Stimulated activated CD4-positive, alpha-beta T cell treated with anti-CD3 and anti-CD28 coated beads, Interleukin-2, amount 100 ng/mL, for 4 hours (primary cell): ENCODE results near the gene EIF1AY.
"Not testable (repeated sequence)": the region's sequence is repeated elsewhere in the genome, so short reads cannot be mapped to it uniquely, and the experiment has no call there.

ENCODE experiments used
- DNase-seq: peaks from one replicate; pipeline ENCODE4 v3.0.0-alpha.2; 2020; ENCODE audit warnings: low read depth

EIF1AY gene, protein sequence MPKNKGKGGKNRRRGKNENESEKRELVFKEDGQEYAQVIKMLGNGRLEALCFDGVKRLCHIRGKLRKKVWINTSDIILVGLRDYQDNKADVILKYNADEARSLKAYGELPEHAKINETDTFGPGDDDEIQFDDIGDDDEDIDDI

DNA sequence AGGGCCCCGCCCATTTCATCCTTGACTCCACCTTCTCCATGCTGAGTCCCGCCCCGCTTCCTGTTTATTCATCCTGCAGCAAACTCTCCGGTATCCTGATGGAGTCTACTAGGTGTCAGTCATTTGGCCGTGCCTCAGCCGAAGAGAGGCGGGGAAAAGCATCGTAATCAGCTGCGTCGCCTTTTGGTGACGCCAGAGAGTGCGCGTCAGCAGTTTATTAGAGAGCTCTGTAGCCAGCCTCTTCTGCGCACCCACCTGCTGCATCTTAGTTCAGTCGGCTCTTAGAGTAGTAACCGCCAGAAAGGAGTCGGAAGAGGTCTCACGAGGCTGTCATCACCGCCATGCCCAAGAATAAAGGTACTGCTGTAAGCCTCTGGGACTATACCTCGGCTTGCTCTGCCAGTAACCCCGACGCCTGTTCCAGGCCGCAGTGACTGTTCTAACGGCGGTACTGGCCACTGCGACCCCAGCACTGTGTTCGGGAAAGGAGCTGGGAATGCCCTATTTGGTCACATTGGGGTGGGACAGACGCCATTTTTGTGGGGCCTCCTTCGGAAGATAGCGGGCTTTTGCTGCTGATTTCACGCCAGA, at the start of gene EIF1AY:
Gene EIF1AY (plus strand): TSS at position 246 of the 591 bp plus-strand sequence. CDS start 96 bp downstream, at position 342.
- DNase-seq: peak; percentile 81

DNA sequence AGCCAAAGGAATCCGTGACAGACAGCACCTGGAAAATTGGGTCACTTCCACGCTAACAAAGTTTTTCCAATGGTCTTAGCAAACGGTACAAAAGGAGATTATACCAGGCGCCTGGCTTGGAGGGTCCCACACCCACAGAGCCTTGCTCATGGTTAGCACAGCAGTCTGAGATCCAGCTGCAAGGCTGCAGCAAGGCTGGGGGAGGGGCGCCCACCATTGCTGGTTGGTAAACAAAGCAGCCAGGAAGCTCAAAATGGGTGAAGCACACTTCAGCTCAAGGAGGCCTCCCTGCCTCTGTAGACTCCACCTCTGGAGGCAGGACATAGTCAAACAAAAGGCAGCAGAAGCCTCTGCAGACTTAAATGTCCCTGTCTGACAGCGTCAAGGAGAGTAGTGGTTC, 47.1 kb upstream of the EIF1AY start:
- DNase-seq: no peak

DNA sequence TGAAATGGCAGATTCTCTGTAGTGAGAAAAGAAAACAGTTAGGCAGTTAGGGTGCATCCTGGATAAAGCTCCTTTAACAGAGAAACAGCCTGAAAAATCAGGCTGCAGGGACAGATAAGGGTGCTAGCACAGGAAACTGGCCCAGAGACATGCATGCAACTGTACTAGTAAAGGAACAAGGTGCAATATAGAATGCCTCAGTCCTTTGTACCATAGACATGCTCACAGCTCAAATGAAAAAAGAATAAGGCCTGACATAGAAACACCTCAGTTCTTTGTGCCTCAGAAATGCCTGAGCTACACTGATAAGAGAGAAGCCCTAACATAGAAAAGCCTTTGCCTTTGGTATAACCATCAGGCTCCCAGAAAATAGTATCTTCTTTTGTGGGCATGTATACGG, 37.4 kb upstream of the EIF1AY start:
- no peak for DNase-seq

DNA sequence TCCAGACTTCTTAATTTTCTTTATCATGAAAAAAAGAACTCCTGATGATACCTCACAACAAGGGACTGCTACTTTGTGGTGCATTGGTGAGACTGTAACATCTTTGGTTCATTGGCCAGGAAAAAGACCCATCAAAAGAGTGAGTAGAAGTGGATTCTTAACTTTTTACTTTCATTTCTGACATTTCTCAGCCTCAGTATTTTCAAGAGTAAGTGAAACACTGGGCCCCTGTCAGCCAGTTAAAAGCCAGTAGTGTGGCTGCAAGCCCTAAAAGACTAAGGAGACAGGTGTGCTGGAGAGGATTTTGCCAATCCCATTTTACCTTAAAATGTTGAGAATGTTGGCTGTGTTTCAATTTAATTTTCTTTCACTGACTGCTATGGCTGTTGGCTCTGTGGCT, 36.6 kb upstream of the EIF1AY start:
- no peak for DNase-seq

DNA sequence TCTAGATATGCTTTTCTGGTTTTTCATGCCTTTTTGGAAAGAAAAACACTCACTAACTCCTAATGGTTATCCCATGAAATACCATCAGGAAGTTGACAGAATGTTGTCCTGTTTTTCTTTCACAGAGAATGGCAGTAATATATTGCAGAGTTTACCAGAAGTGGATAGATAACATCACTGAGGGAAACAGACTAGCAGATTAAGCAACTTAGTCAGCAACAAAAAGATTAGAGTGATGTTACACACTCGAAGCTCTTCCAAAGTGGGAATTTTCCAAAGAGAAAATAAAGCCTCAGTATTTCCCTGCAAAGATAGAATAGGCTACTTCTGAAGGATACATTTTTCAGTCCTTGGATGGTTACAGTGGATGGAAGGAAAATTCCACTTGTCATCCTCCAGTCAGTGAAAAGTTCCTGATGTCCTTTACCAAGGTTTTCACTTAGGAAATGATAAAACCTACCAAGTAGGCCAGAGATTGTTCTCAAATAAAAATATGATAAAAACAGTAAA, 31.1 kb upstream of the EIF1AY start:
- DNase-seq: no peak

DNA sequence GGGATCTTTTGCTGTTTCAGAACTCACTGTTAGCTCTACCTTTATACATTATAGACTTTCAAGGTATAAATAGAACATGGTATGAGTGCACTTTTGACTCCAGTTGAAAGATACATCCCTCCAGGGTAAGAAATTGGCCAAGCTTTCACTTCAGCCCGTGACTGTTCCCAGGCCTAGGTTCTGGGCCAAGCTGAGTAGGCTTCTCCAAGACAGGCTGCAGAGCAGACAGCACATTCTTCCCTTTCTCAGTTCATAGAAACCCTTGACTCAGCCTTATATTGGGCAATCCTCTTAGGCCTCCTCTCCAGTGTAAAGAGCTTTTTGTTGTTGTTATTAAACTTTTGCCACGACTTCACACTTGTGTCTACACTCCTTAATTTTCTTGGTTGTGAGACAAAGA, 29.5 kb upstream of the EIF1AY start:
- DNase-seq: no peak

DNA sequence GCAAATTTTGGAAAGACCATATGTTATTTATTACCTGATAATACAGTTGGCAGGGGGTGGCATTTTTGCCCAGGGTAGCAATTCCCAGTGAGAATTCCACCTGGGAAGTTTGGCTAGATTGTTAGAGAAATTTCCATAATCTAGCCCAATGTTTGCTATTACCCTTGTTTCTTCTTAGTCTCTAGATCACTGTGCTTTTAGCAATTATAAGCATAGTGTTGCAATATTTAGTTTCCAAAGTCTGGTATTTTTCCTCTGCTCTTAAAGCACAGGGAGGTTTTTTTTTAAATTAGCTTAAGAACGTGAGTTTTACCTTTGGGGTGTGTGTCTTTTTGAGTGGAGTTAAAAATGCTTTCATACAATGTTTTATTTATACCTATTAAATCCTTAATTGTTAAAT, 26.3 kb upstream of the EIF1AY start:
- DNase-seq: no peak

DNA sequence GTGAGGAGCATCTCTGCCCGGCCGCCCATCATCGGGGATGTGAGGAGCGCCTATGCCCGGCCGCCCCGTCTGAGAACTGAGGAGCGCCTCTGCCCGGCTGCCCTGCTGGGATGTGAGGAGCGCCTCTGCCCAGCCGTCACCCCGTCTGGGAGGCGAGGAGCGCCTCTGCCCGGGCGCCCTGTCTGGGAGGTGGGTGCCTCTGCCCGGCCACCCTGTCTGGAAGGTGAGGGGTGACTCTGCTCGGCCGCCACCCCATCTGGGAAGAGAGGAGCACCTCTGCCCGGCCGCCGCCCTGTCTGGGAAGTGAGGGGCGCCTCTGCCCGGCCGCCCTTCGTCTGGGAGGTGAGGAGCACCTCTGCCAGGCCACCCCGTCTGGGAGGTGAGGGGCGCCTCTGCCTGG, 23.7 kb upstream of the EIF1AY start:
- DNase-seq: no peak

DNA sequence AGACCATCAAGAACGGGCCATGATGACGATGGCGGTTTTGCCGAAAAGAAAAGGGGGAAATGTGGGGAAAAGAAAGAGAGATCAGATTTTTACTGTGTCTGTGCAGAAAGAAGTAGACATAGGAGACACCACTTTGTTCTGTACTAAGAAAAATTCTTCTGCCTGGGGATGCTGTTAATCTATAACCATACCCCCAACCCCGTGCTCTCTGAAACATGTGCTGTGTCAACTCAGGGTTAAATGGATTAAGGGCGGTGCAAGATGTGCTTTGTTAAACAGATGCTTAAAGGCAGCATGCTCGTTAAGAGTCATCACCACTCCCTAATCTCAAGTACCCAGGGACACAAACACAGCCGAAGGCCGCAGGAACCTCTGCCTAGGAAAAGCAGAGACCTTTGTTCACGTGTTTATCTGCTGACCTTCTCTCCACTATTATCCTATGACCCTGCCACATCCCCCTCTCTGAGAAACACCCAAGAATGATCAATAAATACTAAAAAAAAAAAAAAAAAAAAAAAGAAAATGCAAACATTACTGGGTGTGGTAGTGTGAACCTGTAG, 22.7 kb upstream of the EIF1AY start:
- DNase-seq: not testable (repeated sequence)

DNA sequence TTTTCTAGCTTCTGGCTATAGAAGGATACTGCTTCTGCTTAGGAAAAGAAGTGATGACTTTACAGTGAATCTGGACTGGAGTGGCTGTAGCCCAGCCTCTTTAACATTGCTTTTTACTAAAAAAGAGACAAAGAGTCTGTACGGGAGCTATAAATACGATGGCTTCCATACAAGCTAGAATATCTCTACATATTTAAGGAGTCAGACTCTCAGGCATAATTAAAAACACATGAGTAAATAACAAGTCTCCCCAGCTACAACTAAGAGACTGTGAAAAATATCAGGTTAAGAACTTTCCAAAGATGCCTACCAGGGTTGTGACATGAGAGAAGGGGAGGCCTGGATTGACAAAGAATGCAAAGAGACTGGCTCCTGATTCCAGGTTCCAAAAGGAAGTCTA, 19.8 kb upstream of the EIF1AY start:
- DNase-seq: no peak

DNA sequence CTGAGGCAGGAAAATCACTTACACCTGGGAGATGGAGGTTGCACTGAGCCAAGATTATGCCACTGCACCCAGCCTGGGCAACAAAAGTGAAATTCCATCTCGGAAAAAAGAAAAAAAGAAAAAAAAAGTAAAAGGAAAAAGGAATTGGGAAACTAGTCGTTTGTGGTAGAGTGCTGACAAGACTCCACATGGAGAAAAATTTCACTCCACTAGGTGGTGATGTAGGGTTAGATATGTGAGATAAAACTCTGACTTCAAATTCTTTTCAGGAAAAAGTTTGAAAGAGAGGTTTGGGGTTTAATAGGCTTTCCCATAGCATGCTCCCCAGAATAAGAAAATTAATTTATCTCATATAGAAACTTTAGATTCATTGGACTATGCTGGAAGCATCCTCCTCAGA, 16.9 kb upstream of the EIF1AY start:
- no peak for DNase-seq

DNA sequence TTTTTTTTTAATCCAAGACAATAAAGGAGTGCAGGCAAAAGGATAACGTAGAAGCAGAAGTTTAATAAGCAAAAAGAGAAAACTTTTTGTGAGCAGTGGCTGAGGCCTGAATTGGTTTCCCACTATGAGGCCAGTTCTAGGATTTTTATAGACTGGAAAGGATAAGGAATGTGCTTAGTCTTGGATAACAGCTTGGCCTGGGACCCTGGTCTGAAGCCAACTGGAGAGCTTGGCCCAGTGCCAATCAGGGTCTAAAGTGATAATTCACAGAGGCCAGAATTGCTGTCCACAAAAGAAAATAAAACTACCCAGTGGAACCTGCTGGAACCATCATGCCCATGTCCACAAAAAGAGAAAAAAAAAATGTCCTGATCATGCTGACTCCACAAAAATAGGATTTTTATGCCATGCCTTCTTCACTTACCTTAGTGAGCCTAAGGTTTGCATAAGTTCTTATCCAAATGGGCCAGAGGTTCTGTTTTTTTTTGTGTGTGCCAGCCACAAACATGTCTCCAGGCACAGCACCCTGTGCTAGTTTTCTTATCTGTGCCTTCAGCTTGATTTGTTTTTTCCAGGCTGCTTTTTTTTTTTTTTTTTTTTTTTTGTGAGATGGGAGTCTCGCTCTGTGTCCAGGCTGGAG, 15.6 kb upstream of the EIF1AY start:
- no peak for DNase-seq

DNA sequence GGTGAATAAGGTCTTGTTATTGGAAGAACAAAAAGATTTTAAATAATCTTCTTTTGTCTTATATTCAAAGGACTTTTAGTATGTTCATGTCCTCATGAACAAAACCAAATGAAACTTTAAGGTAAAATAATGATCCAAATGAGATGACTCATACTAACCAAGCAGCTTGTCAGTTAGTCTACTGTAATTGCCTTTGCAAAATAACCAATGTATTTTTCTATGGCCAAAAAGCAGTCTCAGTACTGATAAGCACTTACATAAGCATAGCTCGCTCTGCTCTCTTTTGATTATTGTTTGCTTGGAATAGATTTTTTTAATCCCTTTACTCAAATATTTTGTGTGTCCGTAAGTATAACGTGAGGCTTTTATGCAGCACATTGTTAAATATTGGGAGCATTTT, 4.3 kb upstream of the EIF1AY start:
- no peak for DNase-seq

DNA sequence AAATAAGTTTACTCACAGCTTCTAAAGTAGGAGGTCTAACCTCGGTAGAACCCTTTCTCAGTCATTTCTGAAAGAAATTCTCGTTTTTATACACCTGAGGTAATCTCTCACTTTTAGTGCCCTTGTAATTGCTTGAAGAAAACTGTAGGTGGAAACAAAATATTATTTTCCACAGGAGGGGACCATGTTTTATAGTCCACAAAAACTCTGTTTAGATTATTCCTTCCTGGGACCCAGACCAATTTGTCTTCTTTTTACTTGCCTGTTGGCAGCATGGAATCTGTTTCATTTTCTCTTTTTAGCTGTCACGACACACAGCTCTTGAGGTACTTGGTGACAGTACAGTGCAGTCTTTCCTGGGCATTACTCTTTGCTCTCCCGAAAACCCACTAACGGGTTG, 930 bp downstream of the EIF1AY start:
- no peak for DNase-seq

DNA sequence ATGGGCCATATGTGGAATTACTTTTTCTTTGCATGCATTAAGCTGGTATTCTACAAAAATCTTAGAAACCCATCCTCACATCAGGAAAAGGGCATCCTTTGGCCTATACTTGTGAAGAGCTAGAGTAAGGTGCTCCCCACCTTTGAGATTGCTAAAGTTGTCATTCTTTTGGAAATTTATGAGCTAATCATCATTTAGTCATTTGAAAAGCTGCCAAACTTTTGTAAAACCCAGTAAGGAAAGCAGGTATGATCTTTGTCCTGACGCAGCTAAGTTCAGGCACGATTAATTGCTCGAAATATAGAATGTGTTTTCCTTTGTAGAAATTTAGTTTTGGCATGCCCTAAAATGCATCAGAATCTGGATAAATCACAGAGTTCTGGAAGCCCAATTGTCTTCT, 2.6 kb downstream of the EIF1AY start:
- DNase-seq: no peak

DNA sequence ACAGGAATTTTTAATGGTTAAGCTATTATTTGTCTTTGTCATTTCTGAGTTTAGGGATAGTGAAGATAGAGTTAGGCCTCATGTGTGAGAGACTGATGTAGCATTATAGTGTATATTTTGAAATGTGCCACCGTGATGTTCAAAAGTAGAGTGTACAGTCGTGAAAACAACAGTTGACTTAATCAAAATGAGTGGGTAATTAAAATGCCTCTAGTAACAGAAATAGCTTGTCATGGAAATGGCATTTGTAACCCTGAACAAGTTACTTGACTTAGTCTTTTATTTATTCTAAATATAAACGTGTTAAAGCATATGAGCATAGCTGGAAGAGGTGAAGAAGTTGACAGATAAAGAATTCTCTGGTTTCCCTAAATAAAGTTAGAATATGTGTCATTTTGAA, 6.1 kb downstream of the EIF1AY start:
- DNase-seq: no peak

DNA sequence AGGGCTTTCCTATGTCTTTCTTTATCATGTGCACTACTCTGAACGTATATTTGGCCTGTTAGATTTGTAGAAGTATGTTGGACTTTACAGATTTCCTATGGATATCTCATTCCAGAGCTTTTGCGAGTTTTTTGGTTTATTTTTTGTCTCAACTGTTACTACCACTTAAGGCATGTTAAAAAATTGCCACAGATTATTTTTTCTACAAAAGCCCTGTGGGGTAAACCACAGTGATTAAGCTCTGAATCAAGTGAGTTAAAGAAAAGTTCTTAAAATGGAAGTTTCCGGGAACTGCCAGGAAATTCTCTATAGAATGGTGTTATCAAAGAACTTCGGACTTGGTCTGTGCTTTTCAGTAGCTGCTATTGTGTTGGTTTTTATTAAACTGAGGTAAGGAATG, 10.6 kb downstream of the EIF1AY start:
- no peak for DNase-seq
